MM.1S (cell line): ENCODE data around the gene NGB.

Experiments
- EZH2 ChIP-seq: fragments of 300-600 bp; sonication (generic); optimal IDR thresholded peaks from 2 replicates; pipeline ENCODE3; 2017; ENCODE audit warnings: low read depth, mild to moderate bottlenecking, antibody characterized with exemption, low read length, mixed read lengths
- TF ChIP-seq, protein P1 (sequence below): fragments of 300-600 bp; sonication (generic); IDR thresholded peaks from 2 replicates; pipeline ENCODE4 v1.5.1; 2016; ENCODE audit warnings: antibody characterized with exemption, low read length, mixed read lengths

DNA sequence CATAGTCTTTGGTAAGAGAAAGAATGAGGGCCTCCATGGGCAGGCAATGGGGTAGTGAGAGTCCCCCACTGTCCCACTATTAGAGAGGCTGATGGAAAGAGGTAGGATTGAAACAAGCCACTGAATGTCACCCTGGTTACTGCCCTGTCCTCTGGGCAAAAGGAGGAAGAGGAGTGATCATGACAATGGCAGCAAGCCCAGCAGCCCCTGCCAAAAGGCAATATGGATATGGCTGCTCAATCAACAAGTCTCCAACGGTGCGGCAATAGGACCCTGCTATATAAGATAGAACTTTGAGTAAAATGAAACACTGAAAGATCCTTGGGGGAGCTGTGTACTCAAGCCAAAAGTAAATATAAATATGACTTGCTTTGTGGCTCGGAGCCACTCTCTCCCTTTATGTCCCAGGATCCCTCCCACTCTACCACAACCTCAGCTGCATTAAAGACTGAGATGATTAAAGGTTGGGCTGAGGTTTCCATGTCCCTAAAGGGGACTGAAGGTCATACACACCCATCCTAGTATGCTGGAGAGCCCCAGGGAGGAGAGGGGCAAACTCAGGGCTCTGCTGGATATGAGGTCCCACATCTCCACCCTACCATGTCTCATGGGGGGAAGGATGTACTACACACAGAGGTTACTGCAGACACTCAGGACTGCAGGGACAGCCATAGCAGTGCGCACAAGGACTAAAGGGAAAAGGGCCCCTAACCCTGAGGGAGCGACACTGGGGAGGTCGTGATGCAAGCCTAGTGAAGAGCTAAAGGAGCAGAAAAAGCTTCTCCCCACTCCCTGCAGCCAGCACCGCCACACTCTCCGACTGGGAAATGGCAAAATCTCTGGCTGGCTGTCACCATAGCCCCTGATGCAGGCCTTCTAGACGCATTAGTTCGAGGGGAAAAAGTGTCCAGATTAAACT lies 43.8 kb upstream of the NGB start:
- no peak for TF ChIP-seq EZH2
- TF ChIP-seq, protein P1, sequence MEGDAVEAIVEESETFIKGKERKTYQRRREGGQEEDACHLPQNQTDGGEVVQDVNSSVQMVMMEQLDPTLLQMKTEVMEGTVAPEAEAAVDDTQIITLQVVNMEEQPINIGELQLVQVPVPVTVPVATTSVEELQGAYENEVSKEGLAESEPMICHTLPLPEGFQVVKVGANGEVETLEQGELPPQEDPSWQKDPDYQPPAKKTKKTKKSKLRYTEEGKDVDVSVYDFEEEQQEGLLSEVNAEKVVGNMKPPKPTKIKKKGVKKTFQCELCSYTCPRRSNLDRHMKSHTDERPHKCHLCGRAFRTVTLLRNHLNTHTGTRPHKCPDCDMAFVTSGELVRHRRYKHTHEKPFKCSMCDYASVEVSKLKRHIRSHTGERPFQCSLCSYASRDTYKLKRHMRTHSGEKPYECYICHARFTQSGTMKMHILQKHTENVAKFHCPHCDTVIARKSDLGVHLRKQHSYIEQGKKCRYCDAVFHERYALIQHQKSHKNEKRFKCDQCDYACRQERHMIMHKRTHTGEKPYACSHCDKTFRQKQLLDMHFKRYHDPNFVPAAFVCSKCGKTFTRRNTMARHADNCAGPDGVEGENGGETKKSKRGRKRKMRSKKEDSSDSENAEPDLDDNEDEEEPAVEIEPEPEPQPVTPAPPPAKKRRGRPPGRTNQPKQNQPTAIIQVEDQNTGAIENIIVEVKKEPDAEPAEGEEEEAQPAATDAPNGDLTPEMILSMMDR, result no peak
